HG03457 (cell line): Measurements from ENCODE around the gene ZNF738.
"Not testable (repeated sequence)": the region's sequence is repeated elsewhere in the genome, so short reads cannot be mapped to it uniquely, and the experiment has no call there.

ENCODE experiments used
- ATAC-seq: cut with Tn5 transposase; IDR thresholded peaks from one replicate; pipeline ENCODE4 v1.9.1; 2021; ENCODE audit warnings: moderate number of reproducible peaks; ENCODE audit not compliant: unreplicated experiment

Gene ZNF738

DNA sequence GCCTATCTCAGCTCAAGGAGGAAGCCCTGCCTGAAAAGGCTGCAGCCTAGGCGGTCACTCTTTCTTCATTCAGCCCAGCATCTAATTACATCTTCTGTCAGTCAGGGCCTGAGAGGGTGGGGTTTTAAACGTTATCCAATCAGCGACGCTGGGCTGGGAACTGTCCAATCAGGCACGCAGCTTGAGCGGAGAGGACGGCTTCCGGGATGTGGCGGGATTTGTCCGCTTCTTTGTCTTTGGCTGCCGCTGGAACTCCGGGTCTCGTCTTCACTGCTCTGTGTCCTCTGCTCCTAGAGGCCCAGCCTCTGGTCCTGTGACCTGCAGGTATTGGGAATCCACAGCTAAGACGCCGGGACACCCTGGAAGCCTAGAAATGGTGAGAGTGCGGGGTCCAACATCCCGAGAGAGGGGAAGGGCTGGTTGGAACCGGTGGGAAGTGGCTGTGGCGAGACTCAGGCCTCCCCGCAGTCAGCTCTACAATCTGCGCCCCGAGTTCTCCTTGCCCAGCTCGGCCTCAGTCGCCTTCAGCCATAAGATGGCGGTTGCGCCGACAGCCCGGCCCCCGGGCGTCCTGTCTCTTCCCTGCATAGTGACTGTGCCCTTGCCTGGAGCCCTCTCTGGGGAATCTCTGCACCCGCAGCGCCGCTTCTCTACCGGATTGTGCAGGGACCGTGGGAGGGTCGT lies at the start of gene ZNF738:
ZNF738 (plus strand) TSS at position 233 of the 684 bp plus-strand sequence; CDS start at position 374, 141 bp downstream.
- peak; percentile 86 for ATAC-seq

DNA sequence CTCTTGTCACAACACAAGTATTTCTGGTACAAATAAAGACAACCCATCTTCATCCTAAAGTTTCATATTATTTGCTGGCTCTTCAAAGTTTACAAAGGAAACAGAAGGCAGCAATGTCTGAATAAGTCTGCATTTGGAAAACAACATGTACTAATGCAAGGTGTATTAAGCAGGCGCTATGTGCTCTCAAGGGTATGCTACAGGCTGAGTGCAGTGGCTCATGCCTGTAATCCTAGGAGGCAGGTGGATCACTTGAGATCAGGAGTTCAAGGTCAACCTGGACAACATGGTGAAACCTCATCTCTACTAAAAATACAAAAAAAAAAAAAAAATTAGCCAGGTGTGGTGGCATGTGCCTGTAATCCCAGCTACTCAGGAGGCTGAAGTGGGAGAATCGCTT lies 46.0 kb upstream of the ZNF738 start:
- not testable (repeated sequence) for ATAC-seq

GRCh38 chr19:21314676-21315075 lies 44.1 kb upstream of the ZNF738 start:
- ATAC-seq: no peak

DNA sequence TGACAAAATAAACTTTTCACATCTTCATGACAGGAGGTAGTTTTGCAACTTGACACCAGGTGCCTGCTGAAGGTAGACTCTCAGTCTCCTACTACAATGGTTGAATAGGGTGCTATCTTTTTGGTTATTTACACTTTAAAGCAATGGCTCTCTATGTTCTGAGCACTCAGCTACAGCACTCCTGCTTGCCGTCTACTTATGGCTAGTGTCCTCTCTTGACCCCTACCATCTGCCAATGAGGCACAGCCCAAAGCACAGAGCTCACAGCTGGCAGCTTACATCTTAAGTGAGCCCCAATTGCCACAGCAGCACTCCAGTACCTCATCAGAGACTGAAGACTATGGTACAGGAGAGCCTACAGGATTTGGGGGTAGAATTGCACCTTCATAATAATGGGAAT lies 41.0 kb upstream of the ZNF738 start:
- ATAC-seq: no peak

DNA sequence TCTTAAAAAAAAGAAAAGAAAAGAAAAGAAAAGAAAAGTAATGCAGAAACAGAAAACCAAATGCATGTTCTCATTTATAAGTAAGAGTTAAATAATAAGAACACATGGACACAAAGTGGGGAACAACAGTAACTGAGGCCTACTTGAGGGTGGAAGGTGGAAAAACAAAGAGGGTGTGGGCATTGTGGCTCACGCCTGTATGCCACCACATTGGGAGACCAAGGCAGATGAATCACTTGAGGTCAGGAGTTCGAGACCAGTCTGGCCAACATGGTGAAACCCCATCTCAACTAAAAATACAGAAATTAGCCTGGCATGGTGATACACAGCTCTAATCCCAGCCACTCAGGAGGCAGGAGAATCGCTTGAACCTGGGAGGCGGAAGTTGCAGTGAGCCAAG lies 37.7 kb upstream of the ZNF738 start:
- ATAC-seq: no peak

DNA sequence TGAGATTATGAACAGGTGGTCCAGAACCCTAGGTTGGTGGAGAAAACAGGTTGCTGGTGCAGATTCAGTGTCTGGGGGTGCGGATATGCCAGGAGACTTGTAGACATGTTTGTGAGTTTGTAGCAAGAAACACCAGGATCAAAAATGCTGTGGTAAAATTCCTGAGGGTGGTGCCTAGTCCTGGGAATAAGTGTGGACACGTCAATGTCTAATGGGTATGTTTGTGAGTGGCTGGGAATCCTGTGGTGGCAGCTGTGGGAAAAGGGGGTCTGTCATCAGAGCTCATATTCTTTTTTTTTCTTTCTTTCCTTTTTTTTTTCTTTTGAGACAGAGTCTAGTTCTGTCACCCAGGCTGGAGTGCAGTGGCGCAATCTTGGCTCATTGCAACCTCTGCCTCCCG lies 36.8 kb upstream of the ZNF738 start:
- no peak for ATAC-seq

- no peak for ATAC-seq
Observed at GRCh38 chr19:21322528-21322927, 36.3 kb upstream of the ZNF738 start.

GRCh38 chr19:21323000-21323399 lies 35.8 kb upstream of the ZNF738 start:
- no peak for ATAC-seq

GRCh38 chr19:21326169-21326568 lies 32.6 kb upstream of the ZNF738 start:
- no peak for ATAC-seq

- no peak for ATAC-seq
Observed at GRCh38 chr19:21328406-21328805, 30.4 kb upstream of the ZNF738 start.

GRCh38 chr19:21328885-21329605 lies 29.8 kb upstream of the ZNF738 start, which contains the start of gene ZNF708:
Gene ZNF708, minus strand, starts transcription at chr19:21329410. Its CDS starts 198 bp downstream, at chr19:21329212.
- peak; percentile 99 for ATAC-seq

GRCh38 chr19:21335721-21336120 lies 23.1 kb upstream of the ZNF738 start:
- no peak for ATAC-seq

GRCh38 chr19:21344841-21345240 lies 14.0 kb upstream of the ZNF738 start:
- ATAC-seq: not testable (repeated sequence)

DNA sequence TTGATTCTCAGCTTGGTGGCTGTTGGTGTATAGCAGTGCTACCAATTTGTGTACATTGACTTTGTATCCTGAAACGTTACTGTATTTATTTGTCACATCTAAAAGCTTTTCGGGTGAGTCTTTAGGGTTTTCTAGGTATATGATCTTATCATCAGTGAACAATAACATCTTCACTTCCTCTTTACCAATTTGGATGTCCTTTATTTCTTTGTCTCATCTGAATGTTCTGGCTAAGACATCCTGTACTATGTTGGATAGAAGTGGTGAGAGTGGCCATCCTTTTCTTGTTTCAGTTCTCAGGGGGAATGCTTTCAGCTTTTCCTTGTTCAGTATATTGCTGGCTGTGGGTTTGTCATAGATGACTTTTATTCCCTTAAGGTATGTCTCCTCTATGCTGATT lies 6.0 kb upstream of the ZNF738 start:
- no peak for ATAC-seq

DNA sequence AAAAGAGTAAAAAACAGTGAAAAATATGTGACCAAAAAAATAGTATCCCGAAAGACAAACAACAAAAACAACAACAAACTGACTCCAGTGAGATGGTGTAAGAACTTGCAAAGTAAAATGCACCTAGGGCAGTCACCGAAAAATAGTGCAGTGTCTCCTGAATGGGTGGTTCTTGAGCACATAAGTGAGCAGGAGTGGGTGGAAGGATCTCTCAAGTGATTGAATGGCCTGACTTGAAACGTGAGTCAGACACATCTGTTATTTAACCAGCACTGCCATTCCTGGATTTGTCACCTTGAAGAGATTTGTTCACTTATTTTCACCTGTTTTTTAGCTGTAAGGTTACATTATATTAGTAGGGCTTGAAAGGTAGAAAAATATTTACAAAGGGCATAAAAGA lies 3.5 kb downstream of the ZNF738 start:
- no peak for ATAC-seq

GRCh38 chr19:21383980-21384582 lies 25.3 kb downstream of the ZNF738 start:
- no peak for ATAC-seq

GRCh38 chr19:21396121-21396520 lies 37.3 kb downstream of the ZNF738 start:
- no peak for ATAC-seq

GRCh38 chr19:21396893-21397572 lies 38.2 kb downstream of the ZNF738 start, which contains the start of gene ZNF493:
Gene ZNF493, plus strand, starts transcription at chr19:21397133. Its CDS starts 105 bp downstream, at chr19:21397238.
- peak; percentile 98 for ATAC-seq

DNA sequence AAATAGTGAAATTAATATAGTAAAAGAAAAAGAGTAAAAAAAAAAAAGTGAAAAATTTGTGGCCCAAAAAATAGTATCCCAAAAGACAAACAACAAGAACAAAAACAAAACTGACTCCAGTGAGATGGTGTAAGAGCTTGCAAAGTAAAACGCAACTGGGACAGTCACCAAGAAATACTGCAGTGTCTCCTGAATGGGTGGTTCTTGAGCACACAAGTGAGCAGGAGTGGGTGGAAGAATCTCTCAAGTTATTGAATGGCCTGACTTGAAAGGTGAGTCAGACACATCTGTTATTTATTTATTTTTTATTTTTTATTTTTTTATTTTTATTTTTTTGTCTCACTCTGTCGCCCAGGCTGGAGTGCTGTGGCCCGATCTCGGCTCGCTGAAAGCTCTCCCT lies 40.1 kb downstream of the ZNF738 start:
- no peak for ATAC-seq

- no peak for ATAC-seq
Observed at GRCh38 chr19:21402303-21402985, 43.6 kb downstream of the ZNF738 start.

GRCh38 chr19:21410166-21410565 lies 51.4 kb downstream of the ZNF738 start:
- no peak for ATAC-seq
